ENCODE measurements around the gene PDE4B. TPM values are rescaled to one million over a fixed set of nuclear protein-coding genes. Genes with fewer than 3 reads are reported as not detected.

PDE4B gene
- total RNA-seq, 1 donor from 2014 or later: 7.6 TPM

DNA sequence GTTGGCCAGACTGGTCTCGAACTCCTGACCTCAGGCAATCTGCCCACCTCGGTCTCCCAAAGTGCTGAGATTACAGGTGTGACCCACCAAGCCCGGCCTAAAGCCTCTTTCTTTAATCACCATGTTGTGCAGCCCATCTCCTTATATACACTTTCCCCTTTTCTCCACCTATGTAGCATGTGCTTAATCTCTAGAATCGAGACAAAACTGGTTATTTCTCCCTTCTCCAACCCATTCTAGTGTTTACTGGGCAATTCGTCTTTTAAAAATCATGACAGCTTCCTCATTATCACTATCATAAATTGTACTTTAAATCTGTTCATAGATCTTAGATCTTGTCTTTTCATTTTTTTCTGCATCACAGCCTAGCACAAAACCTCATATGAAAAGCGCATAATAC is 285.7 kb downstream of the PDE4B start:
- no peak for TF ChIP-seq EZH2 (IDR thresholded peaks at IDR 0.05; ENCODE audit: insufficient read depth, low read length)
- TF ChIP-seq, protein P1, sequence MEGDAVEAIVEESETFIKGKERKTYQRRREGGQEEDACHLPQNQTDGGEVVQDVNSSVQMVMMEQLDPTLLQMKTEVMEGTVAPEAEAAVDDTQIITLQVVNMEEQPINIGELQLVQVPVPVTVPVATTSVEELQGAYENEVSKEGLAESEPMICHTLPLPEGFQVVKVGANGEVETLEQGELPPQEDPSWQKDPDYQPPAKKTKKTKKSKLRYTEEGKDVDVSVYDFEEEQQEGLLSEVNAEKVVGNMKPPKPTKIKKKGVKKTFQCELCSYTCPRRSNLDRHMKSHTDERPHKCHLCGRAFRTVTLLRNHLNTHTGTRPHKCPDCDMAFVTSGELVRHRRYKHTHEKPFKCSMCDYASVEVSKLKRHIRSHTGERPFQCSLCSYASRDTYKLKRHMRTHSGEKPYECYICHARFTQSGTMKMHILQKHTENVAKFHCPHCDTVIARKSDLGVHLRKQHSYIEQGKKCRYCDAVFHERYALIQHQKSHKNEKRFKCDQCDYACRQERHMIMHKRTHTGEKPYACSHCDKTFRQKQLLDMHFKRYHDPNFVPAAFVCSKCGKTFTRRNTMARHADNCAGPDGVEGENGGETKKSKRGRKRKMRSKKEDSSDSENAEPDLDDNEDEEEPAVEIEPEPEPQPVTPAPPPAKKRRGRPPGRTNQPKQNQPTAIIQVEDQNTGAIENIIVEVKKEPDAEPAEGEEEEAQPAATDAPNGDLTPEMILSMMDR (IDR thresholded peaks at IDR 0.05; ENCODE audit: insufficient read depth, low read depth, low read length): no peak
- Histone ChIP-seq H3K27me3 (ENCODE audit: insufficient read depth, low read length) (no peaks in the 10 kb centered on the region), H3K4me3 (ENCODE audit: insufficient read depth, low read depth, low read length) (no peak overlapping the region), H3K27ac (ENCODE audit: low read depth, low read length) (no peak overlapping the region), H3K4me1 (ENCODE audit: insufficient read depth, low read length) (no peaks in the 10 kb centered on the region), H3K36me3 (ENCODE audit: insufficient read depth, low read length) (no peaks in the 10 kb centered on the region), H2AFZ (ENCODE audit: low read depth, low read length) (no peak overlapping the region), H4K20me1 (ENCODE audit: insufficient read depth, low read length) (no peaks in the 10 kb centered on the region), H3K9ac (ENCODE audit: low read length) (no peak overlapping the region), H3K9me3 (ENCODE audit: insufficient read depth, low read depth, low read length) (no peaks in the 10 kb centered on the region), H3K79me2 (ENCODE audit: insufficient read depth, low read length) (no peaks in the 10 kb centered on the region), H3K4me2 (ENCODE audit: low read length) (no peak overlapping the region)
- Mint-ChIP-seq H3K4me1 (ENCODE audit: low read depth, unreplicated experiment) (peaks cover 3% of the 10 kb centered on the region), H3K9me3 (ENCODE audit: unreplicated experiment) (no peaks in the 10 kb centered on the region), H3K27me3 (ENCODE audit: low read depth, unreplicated experiment) (no peaks in the 10 kb centered on the region), H3K27ac (ENCODE audit: unreplicated experiment) (no peak overlapping the region), H3K36me3 (ENCODE audit: low read depth, unreplicated experiment) (no peaks in the 10 kb centered on the region), H3K4me3 (ENCODE audit: unreplicated experiment) (no peak overlapping the region)
- FAIRE-seq (no peak), DNase-seq (ENCODE audit: low read depth) (no peak)

DNA sequence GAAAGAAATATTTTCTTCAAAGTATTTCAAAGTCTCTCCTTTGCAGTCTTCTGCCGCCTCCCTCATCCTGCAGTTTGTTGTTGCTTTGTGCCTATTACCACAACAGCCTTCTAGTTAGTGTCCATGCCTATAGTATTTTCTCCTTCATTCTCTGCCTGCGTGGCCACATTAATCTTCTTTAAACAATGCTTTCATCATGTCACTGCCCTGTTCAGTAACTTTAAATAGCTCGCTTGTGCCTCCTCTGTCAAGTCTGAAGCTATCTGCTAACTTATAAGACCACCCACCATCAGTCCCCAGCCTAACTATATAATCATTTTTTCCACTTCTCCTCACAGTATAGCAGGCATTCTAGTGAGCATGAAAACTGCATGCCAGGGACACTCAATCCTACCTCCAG is 290.3 kb downstream of the PDE4B start:
- H3K27ac Mint-ChIP-seq (ENCODE audit: unreplicated experiment): no peak overlapping the region
- no peak overlapping the region for H3K4me3 Mint-ChIP-seq (ENCODE audit: unreplicated experiment)
- H3K4me3 ChIP-seq (ENCODE audit: insufficient read depth, low read depth, low read length): no peak overlapping the region
- no peak for TF ChIP-seq EZH2 (IDR thresholded peaks at IDR 0.05; ENCODE audit: insufficient read depth, low read length)
- TF ChIP-seq, protein P1 (IDR thresholded peaks at IDR 0.05; ENCODE audit: insufficient read depth, low read depth, low read length): no peak
- H4K20me1 ChIP-seq (ENCODE audit: insufficient read depth, low read length): no peaks in the 10 kb centered on the region
- no peaks in the 10 kb centered on the region for H3K27me3 Mint-ChIP-seq (ENCODE audit: low read depth, unreplicated experiment)
- FAIRE-seq (no peak), DNase-seq (ENCODE audit: low read depth) (no peak)
- no peaks in the 10 kb centered on the region for H3K36me3 Mint-ChIP-seq (ENCODE audit: low read depth, unreplicated experiment)
- H3K4me1 Mint-ChIP-seq (ENCODE audit: low read depth, unreplicated experiment): peaks cover 3% of the 10 kb centered on the region
- no peaks in the 10 kb centered on the region for H3K9me3 ChIP-seq (ENCODE audit: insufficient read depth, low read depth, low read length)
- no peaks in the 10 kb centered on the region for H3K27me3 ChIP-seq (ENCODE audit: insufficient read depth, low read length)
- no peak overlapping the region for H2AFZ ChIP-seq (ENCODE audit: low read depth, low read length)
- peaks cover 2% of the 10 kb centered on the region for H3K9me3 Mint-ChIP-seq (ENCODE audit: unreplicated experiment)
- H3K36me3 ChIP-seq (ENCODE audit: insufficient read depth, low read length): no peaks in the 10 kb centered on the region
- no peaks in the 10 kb centered on the region for H3K79me2 ChIP-seq (ENCODE audit: insufficient read depth, low read length)
- no peak overlapping the region for H3K27ac ChIP-seq (ENCODE audit: low read depth, low read length)
- no peak overlapping the region for H3K9ac ChIP-seq (ENCODE audit: low read length)
- no peaks in the 10 kb centered on the region for H3K4me1 ChIP-seq (ENCODE audit: insufficient read depth, low read length)
- H3K4me2 ChIP-seq (ENCODE audit: low read length): no peak overlapping the region

DNA sequence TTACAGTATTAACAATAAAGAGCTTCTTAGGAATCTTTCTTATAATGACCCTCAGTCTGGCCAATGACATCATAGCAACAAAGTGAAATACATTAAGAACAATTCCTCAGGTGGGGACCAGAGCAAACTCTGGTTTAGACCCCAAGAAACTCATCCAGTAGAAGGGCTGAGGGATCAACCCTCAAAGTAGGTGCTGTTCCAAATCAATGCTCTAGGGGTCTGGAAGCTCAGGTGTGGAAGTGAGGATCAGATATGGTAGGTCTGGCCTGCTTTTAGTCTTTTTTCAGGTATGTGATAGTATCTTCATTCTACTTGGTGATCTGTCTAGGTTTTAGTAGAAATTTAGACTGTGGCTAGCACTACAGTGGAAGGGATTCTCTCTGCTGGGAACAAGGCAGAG is 291.7 kb downstream of the PDE4B start:
- H3K36me3 ChIP-seq (ENCODE audit: insufficient read depth, low read length): no peaks in the 10 kb centered on the region
- H2AFZ ChIP-seq (ENCODE audit: low read depth, low read length): no peak overlapping the region
- FAIRE-seq (no peak), DNase-seq (ENCODE audit: low read depth) (no peak)
- no peak overlapping the region for H3K4me2 ChIP-seq (ENCODE audit: low read length)
- H3K4me1 Mint-ChIP-seq (ENCODE audit: low read depth, unreplicated experiment): peaks cover 3% of the 10 kb centered on the region
- no peaks in the 10 kb centered on the region for H3K4me1 ChIP-seq (ENCODE audit: insufficient read depth, low read length)
- no peaks in the 10 kb centered on the region for H3K36me3 Mint-ChIP-seq (ENCODE audit: low read depth, unreplicated experiment)
- no peaks in the 10 kb centered on the region for H3K27me3 ChIP-seq (ENCODE audit: insufficient read depth, low read length)
- no peak overlapping the region for H3K27ac ChIP-seq (ENCODE audit: low read depth, low read length)
- H3K4me3 ChIP-seq (ENCODE audit: insufficient read depth, low read depth, low read length): no peak overlapping the region
- H3K9ac ChIP-seq (ENCODE audit: low read length): no peak overlapping the region
- H3K9me3 Mint-ChIP-seq (ENCODE audit: unreplicated experiment): peaks cover 2% of the 10 kb centered on the region
- no peaks in the 10 kb centered on the region for H3K9me3 ChIP-seq (ENCODE audit: insufficient read depth, low read depth, low read length)
- no peak overlapping the region for H3K27ac Mint-ChIP-seq (ENCODE audit: unreplicated experiment)
- H3K79me2 ChIP-seq (ENCODE audit: insufficient read depth, low read length): no peaks in the 10 kb centered on the region
- no peaks in the 10 kb centered on the region for H3K27me3 Mint-ChIP-seq (ENCODE audit: low read depth, unreplicated experiment)
- no peaks in the 10 kb centered on the region for H4K20me1 ChIP-seq (ENCODE audit: insufficient read depth, low read length)
- no peak overlapping the region for H3K4me3 Mint-ChIP-seq (ENCODE audit: unreplicated experiment)
- TF ChIP-seq, protein P1 (IDR thresholded peaks at IDR 0.05; ENCODE audit: insufficient read depth, low read depth, low read length): no peak
- TF ChIP-seq EZH2 (IDR thresholded peaks at IDR 0.05; ENCODE audit: insufficient read depth, low read length): no peak
